H9 (cell line): Measurements from ENCODE around the gene KIRREL3. TPM values are rescaled to one million over a fixed set of nuclear protein-coding genes. Genes with fewer than 3 reads are reported as not detected.

Experiments used
- DNase-seq: peaks from one replicate; pipeline ENCODE4 v3.0.0-alpha.2; 2017
- H2AFZ ChIP-seq: one replicate; pipeline ENCODE4 v1.6.1; 2013; ENCODE audit warnings: mild to moderate bottlenecking, low read length, control low read depth, moderate library complexity
- H2AK5ac ChIP-seq: 2 replicates; pipeline ENCODE4 v1.6.1; 2013; ENCODE audit warnings: low read length, control low read depth, mixed read lengths; ENCODE audit not compliant: insufficient read length
- H2BK120ac ChIP-seq: one replicate; pipeline ENCODE4 v1.6.1; 2013; ENCODE audit warnings: low read depth, mild to moderate bottlenecking, low read length, control low read depth, inconsistent platforms; ENCODE audit not compliant: poor library complexity, severe bottlenecking
- H2BK12ac ChIP-seq: 2 replicates; pipeline ENCODE4 v1.6.1; 2013; ENCODE audit warnings: low read length, control low read depth, mixed read lengths, low read depth; ENCODE audit not compliant: insufficient read length
- H2BK15ac ChIP-seq: 2 replicates; pipeline ENCODE4 v1.6.1; 2013; ENCODE audit warnings: low read depth, low read length, control low read depth
- H2BK20ac ChIP-seq: one replicate; pipeline ENCODE4 v1.6.1; 2013; ENCODE audit warnings: low read depth, mild to moderate bottlenecking, low read length, control low read depth, inconsistent platforms; ENCODE audit not compliant: poor library complexity, severe bottlenecking
- H2BK5ac ChIP-seq: 2 replicates; pipeline ENCODE4 v1.6.1; 2013; ENCODE audit warnings: low read length, control low read depth, mixed read lengths; ENCODE audit not compliant: insufficient read length
- H3K14ac ChIP-seq: 2 replicates; pipeline ENCODE4 v1.6.1; 2013; ENCODE audit warnings: low read length, control low read depth; ENCODE audit not compliant: insufficient read depth
- H3K18ac ChIP-seq: 2 replicates; pipeline ENCODE4 v1.6.1; 2013; ENCODE audit warnings: low read depth, mild to moderate bottlenecking, mixed read lengths, low read length, control low read depth; ENCODE audit not compliant: insufficient read length
- H3K23ac ChIP-seq: 2 replicates; pipeline ENCODE4 v1.6.1; 2013; ENCODE audit warnings: low read length, control low read depth, mixed read lengths, low read depth; ENCODE audit not compliant: insufficient read length
- H3K23me2 ChIP-seq: 2 replicates; pipeline ENCODE4 v1.6.1; 2013; ENCODE audit warnings: low read depth, mild to moderate bottlenecking, mixed read lengths, low read length, control low read depth; ENCODE audit not compliant: insufficient read length, poor library complexity, severe bottlenecking
- H3K27ac ChIP-seq: 2 replicates; pipeline ENCODE4 v1.5.1; 2013; ENCODE audit warnings: low read length, control low read depth, mixed read lengths, low read depth; ENCODE audit not compliant: insufficient read length
- H3K27me3 ChIP-seq: 2 replicates; pipeline ENCODE4 v1.6.1; 2013; ENCODE audit warnings: low read length, control low read depth, inconsistent platforms; ENCODE audit not compliant: insufficient read depth
- H3K4ac ChIP-seq: 2 replicates; pipeline ENCODE4 v1.6.1; 2013; ENCODE audit warnings: low read depth, mild to moderate bottlenecking, control low read depth, inconsistent platforms, low read length, moderate library complexity
- H3K4me1 ChIP-seq: 2 replicates; pipeline ENCODE4 v1.6.1; 2013; ENCODE audit warnings: low read length, control low read depth, inconsistent platforms; ENCODE audit not compliant: insufficient read depth
- H3K4me2 ChIP-seq: 2 replicates; pipeline ENCODE4 v1.6.1; 2013; ENCODE audit warnings: low read length, control low read depth, mixed read lengths; ENCODE audit not compliant: insufficient read length, insufficient read depth
- H3K56ac ChIP-seq: 2 replicates; pipeline ENCODE4 v1.6.1; 2013; ENCODE audit warnings: low read depth, mild to moderate bottlenecking, mixed read lengths, low read length, control low read depth; ENCODE audit not compliant: insufficient read length
- H3K79me1 ChIP-seq: 2 replicates; pipeline ENCODE4 v1.6.1; 2013; ENCODE audit warnings: low read depth, mild to moderate bottlenecking, moderate library complexity, low read length, control low read depth, inconsistent platforms; ENCODE audit not compliant: insufficient read depth, poor library complexity, severe bottlenecking
- H3K79me2 ChIP-seq: 2 replicates; pipeline ENCODE4 v1.6.1; 2013; ENCODE audit warnings: low read length, control low read depth, inconsistent platforms; ENCODE audit not compliant: insufficient read depth
- H3K9ac ChIP-seq: 2 replicates; pipeline ENCODE4 v1.6.1; 2013; ENCODE audit warnings: low read length, control low read depth, mixed read lengths; ENCODE audit not compliant: insufficient read length; ENCODE audit errors: extremely low read depth
- H3K9me3 ChIP-seq: one replicate; pipeline ENCODE4 v1.6.1; 2013; ENCODE audit warnings: low read depth, low read length, inconsistent platforms; ENCODE audit not compliant: control insufficient read depth
- H3T11ph ChIP-seq: one replicate; pipeline ENCODE4 v1.6.1; 2013; ENCODE audit warnings: mild to moderate bottlenecking, low read length, control low read depth, inconsistent platforms
- H4K20me1 ChIP-seq: one replicate; pipeline ENCODE4 v1.6.1; 2013; ENCODE audit not compliant: control insufficient read depth, insufficient read length, insufficient read depth
- H4K5ac ChIP-seq: 2 replicates; pipeline ENCODE4 v1.6.1; 2013; ENCODE audit warnings: low read depth, mild to moderate bottlenecking, mixed read lengths, low read length, control low read depth; ENCODE audit not compliant: insufficient read length
- H4K8ac ChIP-seq: replicated peaks from 2 replicates; pipeline ENCODE4 v1.6.1; 2013; ENCODE audit warnings: low read length, control low read depth, mixed read lengths, low read depth; ENCODE audit not compliant: insufficient read length
- H4K91ac ChIP-seq: 2 replicates; pipeline ENCODE4 v1.6.1; 2013; ENCODE audit warnings: low read depth, mild to moderate bottlenecking, moderate library complexity, mixed read lengths, low read length, control low read depth; ENCODE audit not compliant: insufficient read length
- H3K27ac Mint-ChIP-seq, 3 experiments: 2 replicates in 2 of 3; 3 replicates in 1 of 3; pipeline ENCODE4 v1.8.0; 2020 to 2021; ENCODE audit warnings: mixed read lengths in 3 of 3, mild to moderate bottlenecking in 1 of 3, moderate library complexity in 1 of 3
- H3K27me3 Mint-ChIP-seq: 2 replicates; pipeline ENCODE4 v1.8.0; 2021; ENCODE audit warnings: low read depth, mild to moderate bottlenecking, moderate library complexity, mixed read lengths
- H3K36me3 Mint-ChIP-seq, 3 experiments: 2 replicates in 2 of 3; 3 replicates in 1 of 3; pipeline ENCODE4 v1.8.0; 2020 to 2021; ENCODE audit warnings: low read depth in 3 of 3, mixed read lengths in 3 of 3; ENCODE audit not compliant: insufficient read depth in 1 of 3
- H3K4me1 Mint-ChIP-seq, 2 experiments: 2 replicates each; pipeline ENCODE4 v1.8.0; 2020; ENCODE audit warnings: mixed read lengths in 2 of 2
- H3K4me3 Mint-ChIP-seq, 2 experiments: 2 replicates in 1 of 2; 3 replicates in 1 of 2; pipeline ENCODE4 v1.8.0; 2020 to 2021; ENCODE audit warnings: mild to moderate bottlenecking in 2 of 2, mixed read lengths in 2 of 2, moderate library complexity in 1 of 2
- H3K9me3 Mint-ChIP-seq, 2 experiments: 2 replicates in 1 of 2; 3 replicates in 1 of 2; pipeline ENCODE4 v1.8.0; 2020; ENCODE audit warnings: mild to moderate bottlenecking in 2 of 2, mixed read lengths in 2 of 2, moderate library complexity in 1 of 2
- WGBS: extraction: QIAGEN DNeasy Blood & Tissue Kit; methylation state at CpG from one replicate; pipeline ENCODE4 v1.1.7; 2013; ENCODE audit warnings: missing lambda C conversion rate, low lambda C conversion rate, mixed read lengths; ENCODE audit not compliant: insufficient read length; ENCODE audit errors: extremely low coverage; 5-methylcytosine and 5-hydroxymethylcytosine counted together
- total RNA-seq: library from RNA; stranded (reverse); gene quantifications from 2 replicates; pipeline ENCODE4 v1.2.1, GENCODE V29; 2021
- TF ChIP-seq, protein P1 (sequence below): fragments of 200-600 bp; sonication (generic); conservative IDR thresholded peaks from 3 replicates; pipeline ENCODE4 v1.8.0; 2021; ENCODE audit warnings: antibody characterized with exemption, mild to moderate bottlenecking

The KIRREL3 gene
- total RNA-seq, 1 experiment from 2014 or later: 0.17 TPM

DNA sequence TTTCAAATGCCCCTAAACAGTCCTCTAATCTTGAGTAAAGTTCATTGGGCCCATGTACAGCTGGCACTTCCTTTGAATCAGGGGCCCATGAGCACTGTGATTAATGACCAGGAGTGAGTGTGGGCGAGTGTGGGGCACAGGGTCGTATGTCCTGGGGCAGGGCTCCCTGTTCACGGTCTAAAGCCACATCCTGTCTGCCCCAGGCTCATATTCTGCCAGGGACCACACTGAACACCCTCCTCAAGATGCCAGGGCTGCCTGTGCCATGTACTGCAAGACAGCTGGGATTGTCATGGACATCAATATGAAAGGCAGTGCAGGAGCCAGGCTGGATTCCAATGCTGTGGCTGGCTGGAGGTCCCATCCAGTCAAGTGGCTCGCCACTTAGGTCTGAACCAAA lies 130.5 kb downstream of the KIRREL3 start:
- H3K9ac ChIP-seq: no peak overlapping the region
- H3K56ac ChIP-seq: no peak overlapping the region
- no peaks in the 10 kb centered on the region for H3K23me2 ChIP-seq
- no peak overlapping the region for H3K27ac ChIP-seq
- Mint-ChIP-seq H3K4me3 (no peak overlapping the region), H3K36me3 (peaks cover 2 to 14% (median 12%) of the 10 kb centered on the region in 3 experiments; a peak in 6 of 7 replicates), H3K4me1 (peaks cover 10 to 15% of the 10 kb centered on the region in 2 experiments; a peak in 2 of 4 replicates), H3K27ac (no peak overlapping the region), H3K27me3 (peaks cover 2% of the 10 kb centered on the region; the same call in 1 of the 2 replicates), H3K9me3 (peaks cover 12 to 15% of the 10 kb centered on the region in 2 experiments)
- H3K23ac ChIP-seq: no peak overlapping the region
- no peak overlapping the region for H2BK5ac ChIP-seq
- H3K4ac ChIP-seq: no peak overlapping the region
- H2BK120ac ChIP-seq: no peak overlapping the region
- DNase-seq: peak; percentile 3
- H3K9me3 ChIP-seq: peaks cover 7% of the 10 kb centered on the region
- H3K27me3 ChIP-seq: no peaks in the 10 kb centered on the region
- no peak overlapping the region for H2AK5ac ChIP-seq
- no peak overlapping the region for H3K18ac ChIP-seq
- no peak overlapping the region for H4K91ac ChIP-seq
- H4K8ac ChIP-seq: no peak overlapping the region
- H4K5ac ChIP-seq: no peak overlapping the region
- H3T11ph ChIP-seq: no peak overlapping the region
- no peaks in the 10 kb centered on the region for H3K4me1 ChIP-seq
- no peaks in the 10 kb centered on the region for H4K20me1 ChIP-seq
- WGBS: no CpG with 5 or more reads among the region's 4 CpGs
- no peak overlapping the region for H3K14ac ChIP-seq
- TF ChIP-seq, protein P1, sequence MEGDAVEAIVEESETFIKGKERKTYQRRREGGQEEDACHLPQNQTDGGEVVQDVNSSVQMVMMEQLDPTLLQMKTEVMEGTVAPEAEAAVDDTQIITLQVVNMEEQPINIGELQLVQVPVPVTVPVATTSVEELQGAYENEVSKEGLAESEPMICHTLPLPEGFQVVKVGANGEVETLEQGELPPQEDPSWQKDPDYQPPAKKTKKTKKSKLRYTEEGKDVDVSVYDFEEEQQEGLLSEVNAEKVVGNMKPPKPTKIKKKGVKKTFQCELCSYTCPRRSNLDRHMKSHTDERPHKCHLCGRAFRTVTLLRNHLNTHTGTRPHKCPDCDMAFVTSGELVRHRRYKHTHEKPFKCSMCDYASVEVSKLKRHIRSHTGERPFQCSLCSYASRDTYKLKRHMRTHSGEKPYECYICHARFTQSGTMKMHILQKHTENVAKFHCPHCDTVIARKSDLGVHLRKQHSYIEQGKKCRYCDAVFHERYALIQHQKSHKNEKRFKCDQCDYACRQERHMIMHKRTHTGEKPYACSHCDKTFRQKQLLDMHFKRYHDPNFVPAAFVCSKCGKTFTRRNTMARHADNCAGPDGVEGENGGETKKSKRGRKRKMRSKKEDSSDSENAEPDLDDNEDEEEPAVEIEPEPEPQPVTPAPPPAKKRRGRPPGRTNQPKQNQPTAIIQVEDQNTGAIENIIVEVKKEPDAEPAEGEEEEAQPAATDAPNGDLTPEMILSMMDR: no peak
- no peaks in the 10 kb centered on the region for H3K79me1 ChIP-seq
- H3K79me2 ChIP-seq: no peaks in the 10 kb centered on the region
- no peak overlapping the region for H2AFZ ChIP-seq
- no peak overlapping the region for H3K4me2 ChIP-seq
- H2BK20ac ChIP-seq: no peak overlapping the region
- no peak overlapping the region for H2BK12ac ChIP-seq
- H2BK15ac ChIP-seq: no peak overlapping the region
